ENCODE results near the gene GRHPR. TPM values are rescaled to one million over a fixed set of nuclear protein-coding genes. Genes with fewer than 3 reads are reported as not detected.
"Not testable (repeated sequence)": the region's sequence is repeated elsewhere in the genome, so short reads cannot be mapped to it uniquely, and the experiment has no call there.

Gene GRHPR
- total RNA-seq, 2 donors from 2014 or later = 86.6 to 109 TPM

DNA sequence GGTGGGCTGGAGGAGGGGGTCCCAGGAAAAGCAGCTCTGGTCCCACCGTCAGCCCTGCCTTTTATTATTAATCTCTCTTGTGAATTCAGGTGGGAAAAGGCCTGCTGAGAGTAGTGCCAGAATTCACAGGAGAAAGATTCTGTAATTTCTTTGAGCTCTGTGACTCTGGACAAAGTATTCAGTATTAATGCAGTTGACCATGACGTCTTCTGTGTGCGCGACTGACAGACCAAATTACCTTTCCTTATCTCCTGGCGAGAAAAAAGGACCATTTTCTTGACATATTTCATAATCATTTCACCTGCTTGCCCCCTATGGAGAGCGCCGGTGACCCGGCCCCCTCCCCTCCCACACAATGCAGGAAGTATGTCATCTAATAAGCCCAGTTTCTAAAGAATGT, 26.8 kb upstream of the GRHPR start:
- ATAC-seq = no peak
- no peak for DNase-seq
- intact Hi-C loops (cut with DNase I) = no loop called here

DNA sequence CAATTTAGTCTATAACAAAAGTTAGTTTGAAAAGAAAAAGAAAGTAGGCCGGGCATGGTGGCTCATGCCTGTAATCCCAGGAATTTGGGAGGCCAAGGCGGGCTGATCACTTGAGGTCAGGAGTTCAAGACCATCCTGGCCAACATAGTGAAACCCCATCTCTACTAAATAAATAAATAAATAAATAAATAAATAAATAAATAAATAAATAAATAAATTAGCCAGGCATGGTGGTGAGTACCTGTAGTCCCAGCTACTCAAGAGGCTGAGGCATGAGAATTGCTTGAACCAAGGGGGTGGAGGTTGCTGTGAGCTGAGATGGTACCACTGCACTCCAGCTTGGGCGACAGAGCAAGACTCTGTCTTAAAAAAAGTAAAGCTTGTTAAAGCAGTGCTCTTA, 24.5 kb upstream of the GRHPR start:
- DNase-seq; ATAC-seq; intact Hi-C loops (cut with DNase I): not testable (repeated sequence)

DNA sequence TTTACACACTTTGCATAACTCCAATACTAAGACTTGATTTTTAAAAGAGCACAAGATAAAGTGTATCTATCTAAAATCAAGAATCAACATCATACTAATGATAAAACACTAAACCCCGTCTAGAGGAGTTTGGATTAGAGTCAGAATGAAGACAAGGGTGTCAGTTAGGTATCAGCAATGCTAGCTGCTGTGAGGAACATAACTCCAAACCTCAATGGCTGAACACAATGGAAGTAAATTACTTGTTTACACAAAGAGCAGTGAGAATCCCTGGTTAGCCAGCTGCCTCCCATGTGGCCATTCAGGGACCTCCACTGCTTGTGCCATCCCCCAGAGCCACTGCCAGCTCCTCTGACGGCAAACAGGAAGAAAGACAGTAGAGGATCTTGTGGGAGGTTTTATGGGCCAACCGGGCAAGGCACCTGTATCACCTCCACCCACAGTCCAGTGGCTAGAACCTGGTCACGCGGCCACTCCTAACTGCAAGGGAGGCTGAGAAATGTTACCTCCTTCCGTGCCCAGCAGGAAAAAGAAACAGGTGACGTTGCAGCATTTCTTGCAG, 24.0 kb upstream of the GRHPR start:
- ATAC-seq = no peak
- DNase-seq = no peak

DNA sequence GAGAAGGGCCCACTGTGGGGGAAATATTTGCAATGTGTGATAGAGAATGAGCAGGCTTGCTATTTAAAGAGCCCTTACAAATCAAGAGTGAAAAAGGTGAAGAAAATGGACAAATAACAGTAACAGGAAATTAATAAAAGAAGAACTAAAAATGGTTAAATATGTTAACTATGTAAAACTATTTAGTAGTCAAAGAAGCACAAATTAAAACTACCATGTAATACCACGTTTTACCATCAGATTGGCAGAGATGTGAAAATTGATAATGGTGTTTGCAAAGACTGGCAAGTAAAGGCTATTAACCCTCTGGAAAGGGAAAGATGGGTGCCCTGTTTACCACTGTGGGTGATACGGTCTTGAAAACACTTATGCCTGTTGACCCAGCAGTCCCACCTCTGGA, 23.2 kb upstream of the GRHPR start:
- intact Hi-C loops (cut with DNase I) = no loop called here
- no peak for DNase-seq
- no peak for ATAC-seq

More for the DNA sequence above, 24.0 kb upstream of the GRHPR start:
- intact Hi-C loops (cut with DNase I) = no loop called here

DNA sequence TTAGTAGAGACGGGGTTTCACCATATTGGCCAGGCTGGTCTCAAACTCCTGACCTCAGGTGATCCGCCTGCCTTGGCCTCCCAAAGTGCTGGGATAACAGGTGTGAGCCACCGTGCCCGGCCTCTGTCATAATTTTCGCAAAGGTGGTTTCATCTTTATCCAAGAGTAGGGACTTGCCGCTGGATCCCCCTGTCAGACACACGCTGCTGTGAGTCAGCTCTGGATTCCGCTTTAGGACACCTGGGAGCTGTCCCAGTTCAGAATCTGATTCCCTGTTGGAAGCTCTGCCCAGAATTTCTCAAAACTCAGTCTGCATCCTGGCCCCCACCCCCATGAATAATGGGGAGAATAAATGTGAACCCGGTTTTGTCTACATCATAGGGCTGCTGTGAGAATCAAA, 17.9 kb upstream of the GRHPR start:
- intact Hi-C loops (cut with DNase I) = no loop called here
- peak in 1 of 2 donors; percentile 50 for ATAC-seq
- no peak for DNase-seq

DNA sequence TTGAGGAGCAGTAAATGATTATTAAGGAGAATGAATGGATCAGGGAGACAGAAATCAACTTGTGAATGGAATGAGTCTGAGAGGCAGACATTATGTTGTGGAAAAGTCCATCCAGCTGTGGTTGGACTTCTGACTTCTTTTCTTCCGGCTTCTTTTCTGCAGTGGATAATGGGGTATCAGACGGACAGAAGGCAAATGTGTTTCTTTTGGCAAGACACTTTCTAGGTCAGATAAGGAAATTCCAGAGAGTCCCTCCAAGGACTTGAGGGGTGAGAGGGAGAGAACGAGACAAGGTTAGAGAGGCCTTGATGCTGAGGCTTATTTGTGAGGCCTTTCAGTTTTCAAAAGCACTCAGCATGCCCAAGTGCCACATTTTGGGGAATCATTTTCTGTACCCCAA, 17.1 kb upstream of the GRHPR start:
- intact Hi-C loops (cut with DNase I) = no loop called here
- DNase-seq = no peak
- ATAC-seq = peak; percentile 85 to 89

DNA sequence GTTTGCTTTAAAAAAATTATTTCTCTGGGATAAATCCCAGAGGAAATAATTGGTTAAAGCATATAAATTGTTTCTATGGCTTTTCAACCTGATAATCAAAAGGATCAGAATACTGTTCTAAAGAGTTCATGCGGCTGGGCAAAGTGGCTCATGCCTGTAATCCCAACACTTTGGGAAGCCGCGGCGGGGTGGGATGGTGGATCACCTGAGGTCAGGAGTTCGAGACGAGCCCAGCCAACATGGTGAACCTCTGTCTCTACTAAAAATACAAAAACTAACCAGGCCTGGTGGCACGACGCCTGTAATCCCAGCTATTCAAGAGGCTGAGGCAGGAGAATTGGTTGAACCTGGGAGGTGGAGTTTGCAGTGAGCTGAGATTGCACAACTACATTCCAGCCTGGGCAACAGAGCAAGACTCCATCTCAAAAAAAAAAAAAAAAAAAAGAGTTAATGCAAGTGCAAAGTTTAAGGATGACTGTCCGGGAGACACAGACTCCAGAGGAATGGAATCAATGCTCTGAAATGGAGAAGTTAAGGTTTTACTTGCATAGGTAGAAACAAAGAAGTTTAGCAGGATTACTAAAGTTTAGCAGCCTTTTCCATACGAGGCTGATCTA, 16.6 kb upstream of the GRHPR start:
- intact Hi-C loops (cut with DNase I) = no loop called here
- DNase-seq = no peak
- peak in 1 of 2 donors; percentile 34 for ATAC-seq

DNA sequence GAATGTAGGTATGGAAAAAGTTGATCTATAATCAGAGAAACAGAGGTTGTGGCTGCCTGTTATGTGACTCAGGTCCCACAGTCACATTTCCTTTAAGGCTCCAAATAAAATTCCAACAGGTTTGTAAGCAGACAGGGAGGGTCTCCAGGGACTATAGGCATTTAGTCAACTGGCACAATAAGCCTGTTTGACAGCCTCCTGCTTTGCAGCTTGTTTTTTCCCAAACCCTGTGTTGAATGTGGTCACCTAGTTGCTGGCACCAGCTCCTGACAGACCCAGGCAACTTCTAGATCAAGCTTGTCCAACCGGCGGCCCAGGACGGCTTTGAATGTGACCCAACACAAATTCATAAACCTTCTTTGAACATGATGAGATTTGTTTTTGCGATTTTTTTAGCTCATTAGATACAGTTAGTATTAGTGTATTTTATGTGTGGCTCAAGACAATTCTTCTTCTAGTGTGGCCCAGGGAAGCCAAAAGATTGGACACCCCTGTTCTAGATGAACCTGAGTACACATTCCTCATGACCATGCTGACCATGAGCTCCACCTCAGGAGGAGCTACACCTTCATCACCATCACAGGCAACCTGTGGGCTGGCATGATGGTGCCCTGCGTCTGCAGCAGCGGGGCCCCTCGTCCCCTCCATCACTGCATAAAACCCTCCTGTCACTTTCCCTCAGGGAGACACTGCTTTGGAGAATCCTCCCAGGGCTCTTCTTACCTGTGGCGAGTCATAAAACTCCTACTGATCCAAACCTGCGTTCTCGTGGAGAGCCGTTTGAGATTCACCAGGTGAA, 15.7 kb upstream of the GRHPR start:
- intact Hi-C loops (cut with DNase I) = no loop called here
- ATAC-seq (no peak), DNase-seq (no peak)

DNA sequence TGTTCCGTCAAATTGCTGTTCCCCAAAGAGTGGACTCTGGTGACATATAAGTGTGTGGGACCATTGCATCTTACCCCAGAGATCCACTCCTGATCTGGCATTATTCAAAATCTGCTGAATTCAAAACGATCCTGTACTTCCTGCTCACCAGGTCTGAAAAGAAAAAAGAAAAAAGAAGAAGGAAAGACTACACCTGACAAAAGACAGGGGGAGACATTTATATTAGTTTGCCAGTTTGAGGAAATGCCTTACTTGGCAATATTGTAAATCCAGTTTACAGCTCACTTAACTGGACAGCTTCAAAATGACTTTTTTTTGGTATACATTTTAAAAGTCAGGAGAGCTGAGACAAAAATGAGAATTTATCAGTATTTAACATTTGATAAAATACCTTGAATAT, 15.0 kb upstream of the GRHPR start:
- intact Hi-C loops (cut with DNase I) = no loop called here
- ATAC-seq (no peak), DNase-seq (no peak)

DNA sequence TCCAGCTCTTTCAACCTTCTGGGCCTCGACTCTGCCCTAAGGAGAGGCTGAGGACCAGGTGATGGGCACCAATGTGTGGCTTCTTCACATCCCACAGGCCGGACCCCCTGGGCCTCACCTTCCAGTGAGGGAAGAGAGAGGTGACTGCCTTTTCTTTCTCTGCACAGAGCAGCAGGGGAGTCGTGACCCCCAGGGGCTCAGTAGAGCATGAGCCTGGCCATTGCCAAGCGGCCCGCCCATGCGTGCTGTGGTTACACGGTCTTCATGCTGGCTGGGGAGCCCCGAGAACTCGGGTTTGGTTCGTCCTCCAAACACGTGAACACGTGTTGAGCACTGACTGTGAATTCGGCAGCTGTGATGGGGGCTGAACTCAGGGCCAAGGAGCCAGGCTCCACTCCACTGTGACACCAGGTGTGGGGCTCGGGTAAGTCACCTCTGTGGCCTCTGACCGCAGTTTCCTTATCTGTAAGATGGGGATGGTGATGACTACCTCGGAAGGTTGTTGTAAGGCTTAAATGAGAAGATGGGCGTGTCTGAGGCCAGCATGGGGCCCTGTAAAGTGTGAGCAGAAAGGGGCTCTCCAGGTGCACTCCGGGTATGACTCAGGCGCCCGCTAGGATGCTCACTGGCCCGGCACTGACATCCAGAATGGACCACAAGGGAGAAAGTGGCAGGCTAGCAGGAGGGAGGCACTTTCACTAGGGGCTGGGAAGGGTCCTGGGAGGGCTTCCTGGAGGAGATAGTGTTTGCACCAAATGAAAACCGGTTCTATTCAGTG, 13.4 kb upstream of the GRHPR start:
- intact Hi-C loops (cut with DNase I) = no loop called here
- DNase-seq = no peak
- no peak for ATAC-seq

DNA sequence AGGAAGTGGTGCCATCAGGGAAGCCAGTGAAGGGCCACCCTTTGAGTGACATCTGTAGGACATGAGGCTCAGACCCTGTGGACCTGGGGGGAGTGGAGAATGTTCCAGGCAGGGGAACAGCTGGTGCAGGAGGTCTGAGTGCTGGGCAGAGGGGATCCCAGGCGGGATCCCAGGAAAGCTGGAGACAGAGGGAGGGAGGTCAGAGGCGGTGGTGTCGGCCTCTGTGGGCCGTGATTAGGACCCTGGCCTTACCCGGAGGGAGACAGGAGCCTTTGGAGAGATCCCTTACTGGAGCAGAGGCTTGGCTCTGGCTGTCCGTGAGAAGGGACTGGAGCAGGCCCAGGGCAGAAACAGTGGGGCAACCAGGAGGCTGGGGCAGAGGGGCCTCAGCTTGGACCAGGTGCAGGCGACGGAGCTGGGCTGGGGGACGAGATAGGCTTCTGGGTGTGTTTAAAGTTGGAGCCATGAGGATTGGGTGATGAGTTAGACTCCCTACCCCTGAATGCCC, 12.1 kb upstream of the GRHPR start:
- no peak for ATAC-seq
- DNase-seq = no peak
- intact Hi-C loops (cut with DNase I) = loop anchor here in 1 of 2 donors (10.0 kb wide), 1 partner anchor 74 kb away; the partner anchor contains the start of gene POLR1E

DNA sequence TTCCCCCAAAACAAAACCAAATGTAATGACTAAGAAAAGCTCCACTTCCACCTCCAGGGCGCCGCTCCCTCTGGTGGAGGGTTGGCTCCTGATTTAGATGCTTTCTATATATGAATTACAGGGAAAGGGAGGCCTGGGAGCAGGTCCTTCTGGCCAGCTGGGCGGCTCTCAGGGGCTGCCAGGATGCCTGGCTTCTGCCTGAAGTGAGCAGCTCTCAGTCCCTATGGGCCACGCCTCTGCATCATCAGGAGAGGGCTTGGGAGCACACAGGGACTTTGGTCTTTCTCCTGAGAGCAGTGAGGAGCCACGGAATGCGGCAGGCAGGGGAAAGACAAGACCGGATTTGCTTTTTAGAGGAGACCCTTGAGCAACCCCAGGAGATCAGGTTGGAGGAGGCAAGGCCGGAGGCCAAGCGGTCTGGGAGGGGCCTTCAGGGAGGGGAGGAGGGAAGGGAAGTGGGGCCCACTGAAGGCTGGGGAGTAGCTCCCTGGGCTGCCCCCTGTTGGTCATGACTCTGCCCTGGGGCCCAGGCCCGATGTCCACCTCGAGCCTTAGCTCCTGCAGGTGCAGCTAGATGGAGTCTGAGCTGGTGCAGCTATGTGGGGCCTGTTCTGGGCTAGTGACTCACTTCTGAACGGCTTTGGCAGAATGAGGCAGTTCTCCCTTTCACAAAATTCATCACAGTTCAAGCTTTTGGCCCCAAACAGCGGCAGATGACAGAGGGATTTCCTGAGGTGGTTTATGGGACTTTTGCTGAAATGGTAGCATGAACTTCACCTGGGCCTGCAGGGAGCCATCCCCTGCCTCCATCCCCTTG, 11.3 kb upstream of the GRHPR start:
- ATAC-seq (peak in 1 of 2 donors; percentile 26), DNase-seq (no peak)
- intact Hi-C loops (cut with DNase I) = loop anchor here in 1 of 2 donors (10.0 kb wide), 1 partner anchor 74 kb away; the partner anchor contains the start of gene POLR1E

DNA sequence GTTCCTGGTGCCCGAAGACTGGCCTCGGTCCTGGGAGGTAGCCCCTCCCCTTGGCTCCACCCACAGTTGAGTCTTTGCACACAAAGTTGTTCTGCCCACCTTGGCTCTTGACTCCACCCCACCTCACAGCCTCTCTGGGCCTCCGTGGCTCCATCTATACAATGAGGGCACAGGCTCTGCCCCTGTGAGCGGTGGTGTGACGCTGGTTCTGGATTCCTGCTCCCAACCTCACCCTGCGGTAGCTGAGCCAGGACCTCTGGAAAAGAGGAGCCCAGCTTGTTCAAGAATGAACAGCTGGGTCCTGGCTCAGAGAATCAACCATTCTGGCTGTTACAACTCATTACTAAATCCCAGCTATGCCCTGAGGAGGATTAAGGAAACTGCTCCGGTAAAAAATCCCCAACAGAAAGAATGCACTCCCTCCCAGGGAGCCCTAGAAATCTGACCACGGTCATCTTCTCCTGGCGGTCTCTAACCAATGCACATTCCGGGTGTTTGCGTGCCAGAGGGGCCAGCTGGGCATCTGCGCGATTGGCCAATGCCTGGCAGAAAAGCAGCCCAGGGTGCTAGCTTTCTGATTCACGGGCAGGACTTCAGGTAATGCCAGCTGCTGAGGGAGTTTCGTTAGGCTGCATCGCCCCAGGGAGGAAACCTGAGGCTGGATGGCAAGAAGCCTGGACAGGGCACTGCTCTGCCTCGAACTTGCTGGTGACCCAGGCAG, 9.9 kb upstream of the GRHPR start:
- intact Hi-C loops (cut with DNase I) = loop anchor here in 1 of 2 donors (10.0 kb wide), 1 partner anchor 72 kb away; the partner anchor contains the start of gene POLR1E

DNA sequence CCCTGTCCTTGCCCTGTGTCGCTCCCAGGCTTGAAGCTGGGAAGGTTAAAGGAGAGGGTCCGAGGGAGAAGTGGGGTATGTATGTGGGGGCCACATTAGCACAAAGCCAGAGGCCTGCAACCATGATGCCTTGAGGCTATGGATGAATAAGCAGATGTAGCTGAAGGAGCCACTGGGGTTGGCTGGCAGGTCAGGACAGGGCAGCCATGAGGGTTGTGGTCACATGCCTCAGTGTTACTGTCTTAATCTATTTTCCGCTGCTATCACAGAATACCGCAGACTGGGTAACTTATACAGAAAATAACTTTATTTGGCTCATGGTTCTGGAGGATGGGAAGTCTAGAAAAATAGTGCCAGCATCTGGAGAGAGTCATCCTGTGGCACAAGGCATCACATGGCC, 9.2 kb upstream of the GRHPR start:
- intact Hi-C loops (cut with DNase I) = loop anchor here in 1 of 2 donors (10.0 kb wide), 1 partner anchor 71 kb away; the partner anchor contains the start of gene POLR1E
- no peak for DNase-seq
- no peak for ATAC-seq

More for the DNA sequence above, 9.9 kb upstream of the GRHPR start:
- ATAC-seq (peak; percentile 27 to 43), DNase-seq (no peak)

DNA sequence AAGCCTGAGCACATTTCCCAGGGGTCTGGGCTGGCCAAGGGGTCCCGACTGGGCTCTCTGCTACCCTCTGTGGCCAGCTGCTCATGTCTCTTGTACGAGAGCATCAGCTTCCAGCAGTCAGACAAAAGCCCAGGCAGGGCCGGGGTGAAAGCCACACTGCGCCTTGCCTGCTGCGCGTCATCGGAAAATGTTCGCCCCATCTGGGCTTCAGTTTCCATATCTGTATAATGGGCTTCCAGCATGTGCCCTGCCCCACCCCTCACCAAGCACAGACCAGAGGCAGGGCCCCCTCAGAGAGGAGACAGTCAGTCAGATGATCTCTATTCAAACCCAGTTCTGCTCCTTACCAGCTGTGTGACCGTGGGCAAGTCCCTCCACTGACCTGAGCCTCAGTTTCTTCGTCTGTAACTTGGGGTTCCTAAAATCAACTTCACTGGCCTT, 8.0 kb upstream of the GRHPR start:
- DNase-seq = no peak
- intact Hi-C loops (cut with DNase I) = loop anchor here in 1 of 2 donors (10.0 kb wide), 1 partner anchor 70 kb away; the partner anchor contains the start of gene POLR1E
- ATAC-seq = no peak

DNA sequence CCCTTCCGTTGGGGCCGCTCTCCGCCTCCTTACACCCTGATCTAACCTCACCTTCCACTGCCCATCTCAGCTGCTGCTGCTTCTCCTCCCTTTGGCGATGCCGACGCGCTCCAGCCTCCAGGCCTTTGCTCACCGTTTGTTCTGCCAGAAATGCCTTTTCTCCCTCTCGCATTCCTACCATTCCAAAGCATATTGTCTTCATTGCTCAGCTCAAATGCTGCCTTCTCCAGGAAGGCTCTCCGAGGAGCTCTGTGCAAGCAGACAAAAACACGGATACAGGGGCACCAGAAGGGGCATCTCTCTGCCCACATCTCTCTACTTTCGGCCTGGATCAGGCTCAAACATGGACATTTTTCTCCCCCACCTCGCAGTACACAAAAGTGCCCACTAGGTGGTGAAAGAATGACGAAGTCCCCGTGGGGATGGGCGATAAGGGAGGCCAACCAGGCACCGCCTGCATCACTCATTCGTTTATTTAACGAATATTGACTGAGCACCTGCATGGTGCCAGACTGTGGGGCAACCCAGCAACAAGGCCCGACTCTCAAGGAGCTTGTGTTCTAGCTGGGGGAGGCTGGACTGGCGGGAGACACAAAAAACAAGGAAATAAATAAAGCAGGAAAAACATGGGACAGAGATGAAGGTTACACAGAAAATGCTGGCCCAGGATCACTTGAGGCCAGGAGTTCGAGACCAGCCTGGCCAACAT, 7.3 kb upstream of the GRHPR start:
- intact Hi-C loops (cut with DNase I) = loop anchor here in 1 of 2 donors (10.0 kb wide), 1 partner anchor 70 kb away; the partner anchor contains the start of gene POLR1E
- peak; percentile 67 to 69 for ATAC-seq
- peak; percentile 67 for DNase-seq

All from left cardiac atrium (tissue), 4 donors.